Parathyroid adenoma (tissue), 2 donors: ENCODE measurements around the gene ASPG.

Experiments used
- H2AFZ ChIP-seq: fragments of 300-600 bp; sonication (generic); one replicate; pipeline ENCODE4 v1.7.0; 2017; ENCODE audit warnings: antibody characterized with exemption, mild to moderate bottlenecking
- H3K27ac ChIP-seq: fragments of 300-600 bp; sonication (generic); one replicate; pipeline ENCODE4 v1.7.0; 2017
- H3K27me3 ChIP-seq: fragments of 300-600 bp; sonication (generic); one replicate; pipeline ENCODE4 v1.7.0; 2017; ENCODE audit warnings: low read length; ENCODE audit not compliant: control insufficient read depth, insufficient read depth
- H3K36me3 ChIP-seq: fragments of 300-600 bp; sonication (generic); one replicate; pipeline ENCODE4 v1.7.0; 2017; ENCODE audit warnings: low read length; ENCODE audit not compliant: control insufficient read depth, insufficient read depth
- H3K4me1 ChIP-seq: fragments of 300-600 bp; sonication (generic); one replicate; pipeline ENCODE4 v1.7.0; 2017; ENCODE audit warnings: control low read depth
- H3K4me2 ChIP-seq: fragments of 300-600 bp; sonication (generic); one replicate; pipeline ENCODE4 v1.7.0; 2017; ENCODE audit warnings: low read length
- H3K4me3 ChIP-seq: fragments of 300-600 bp; sonication (generic); one replicate; pipeline ENCODE4 v1.7.0; 2017; ENCODE audit warnings: low read depth, low read length
- H3K79me2 ChIP-seq: fragments of 300-600 bp; sonication (generic); one replicate; pipeline ENCODE4 v1.7.0; 2017; ENCODE audit warnings: control low read depth
- H3K9ac ChIP-seq: fragments of 300-600 bp; sonication (generic); one replicate; pipeline ENCODE4 v1.7.0; 2017; ENCODE audit warnings: mild to moderate bottlenecking
- H3K9me3 ChIP-seq: fragments of 300-600 bp; sonication (generic); one replicate; pipeline ENCODE4 v1.7.0; 2017; ENCODE audit warnings: low read length; ENCODE audit not compliant: control insufficient read depth
- TF ChIP-seq, protein P1 (sequence below): fragments of 300-600 bp; sonication (generic); IDR thresholded peaks from one replicate; pipeline ENCODE4 v1.7.0; 2017; ENCODE audit warnings: antibody characterized with exemption, mild to moderate bottlenecking
- donor health status: primary hyperparathyroidism.

The ASPG gene

DNA sequence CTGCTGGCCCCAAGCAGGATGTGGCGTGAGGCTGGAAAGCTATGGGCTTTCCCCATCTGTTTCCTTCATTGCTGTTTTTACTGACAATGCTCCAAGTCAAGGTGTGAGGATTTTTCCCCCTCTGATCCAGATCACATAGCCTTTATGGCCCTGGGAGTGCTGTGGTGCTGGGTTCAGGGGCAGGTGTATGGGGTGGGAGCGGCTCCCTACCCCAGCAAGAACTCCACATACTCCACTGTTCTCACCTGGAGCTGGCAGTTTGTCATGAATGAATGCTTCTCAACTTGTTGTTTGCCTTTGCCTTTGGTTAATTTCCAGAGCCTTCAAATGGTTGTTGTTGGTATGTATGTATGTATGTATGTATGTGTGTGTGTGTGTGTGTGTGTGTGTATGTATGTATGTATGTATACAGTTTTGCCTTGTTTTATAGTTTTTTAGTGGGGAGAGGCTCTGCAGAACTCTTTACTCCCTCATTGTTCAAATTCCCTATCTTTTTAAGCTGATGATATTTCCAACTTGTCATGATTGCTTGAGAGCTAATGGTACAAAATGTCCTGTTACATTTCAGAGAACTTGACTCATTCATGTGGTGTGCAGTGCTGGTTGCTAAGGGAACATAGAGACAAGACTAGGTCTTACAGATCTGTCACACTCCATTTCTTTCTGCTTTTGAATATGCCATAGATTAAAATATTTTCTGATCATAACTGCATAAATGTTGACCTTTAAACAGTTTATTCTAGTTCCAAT, 36.6 kb upstream of the ASPG start:
- Histone ChIP-seq H3K36me3 (no peaks in the 10 kb centered on the region), H2AFZ (peak overlapping the region; percentile 25), H3K79me2 (no peaks in the 10 kb centered on the region), H3K4me2 (no peak overlapping the region), H3K4me1 (peaks cover 5% of the 10 kb centered on the region), H3K27me3 (no peaks in the 10 kb centered on the region), H3K27ac (peak overlapping the region; percentile 24), H3K4me3 (no peak overlapping the region), H3K9ac (no peak overlapping the region), H3K9me3 (no peaks in the 10 kb centered on the region)
- TF ChIP-seq, protein P1, sequence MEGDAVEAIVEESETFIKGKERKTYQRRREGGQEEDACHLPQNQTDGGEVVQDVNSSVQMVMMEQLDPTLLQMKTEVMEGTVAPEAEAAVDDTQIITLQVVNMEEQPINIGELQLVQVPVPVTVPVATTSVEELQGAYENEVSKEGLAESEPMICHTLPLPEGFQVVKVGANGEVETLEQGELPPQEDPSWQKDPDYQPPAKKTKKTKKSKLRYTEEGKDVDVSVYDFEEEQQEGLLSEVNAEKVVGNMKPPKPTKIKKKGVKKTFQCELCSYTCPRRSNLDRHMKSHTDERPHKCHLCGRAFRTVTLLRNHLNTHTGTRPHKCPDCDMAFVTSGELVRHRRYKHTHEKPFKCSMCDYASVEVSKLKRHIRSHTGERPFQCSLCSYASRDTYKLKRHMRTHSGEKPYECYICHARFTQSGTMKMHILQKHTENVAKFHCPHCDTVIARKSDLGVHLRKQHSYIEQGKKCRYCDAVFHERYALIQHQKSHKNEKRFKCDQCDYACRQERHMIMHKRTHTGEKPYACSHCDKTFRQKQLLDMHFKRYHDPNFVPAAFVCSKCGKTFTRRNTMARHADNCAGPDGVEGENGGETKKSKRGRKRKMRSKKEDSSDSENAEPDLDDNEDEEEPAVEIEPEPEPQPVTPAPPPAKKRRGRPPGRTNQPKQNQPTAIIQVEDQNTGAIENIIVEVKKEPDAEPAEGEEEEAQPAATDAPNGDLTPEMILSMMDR, result no peak

- H3K9me3 ChIP-seq, result no peaks in the 10 kb centered on the region
- no peak overlapping the region for H3K4me3 ChIP-seq
- peaks cover 5% of the 10 kb centered on the region for H3K4me1 ChIP-seq
- no peak overlapping the region for H3K27ac ChIP-seq
- H3K79me2 ChIP-seq, result no peaks in the 10 kb centered on the region
- H2AFZ ChIP-seq, result peak overlapping the region; percentile 7
- H3K36me3 ChIP-seq, result no peaks in the 10 kb centered on the region
- H3K9ac ChIP-seq, result no peak overlapping the region
- H3K27me3 ChIP-seq, result no peaks in the 10 kb centered on the region
- H3K4me2 ChIP-seq, result no peak overlapping the region
- TF ChIP-seq, protein P1, result no peak
These were observed 35.8 kb upstream of the ASPG start for GRCh38 chr14:104049576-104050240.

- no peak overlapping the region for H3K27ac ChIP-seq
- no peak overlapping the region for H2AFZ ChIP-seq
- no peaks in the 10 kb centered on the region for H3K36me3 ChIP-seq
- H3K4me2 ChIP-seq, result no peak overlapping the region
- no peaks in the 10 kb centered on the region for H3K9me3 ChIP-seq
- no peak overlapping the region for H3K9ac ChIP-seq
- H3K27me3 ChIP-seq, result no peaks in the 10 kb centered on the region
- peaks cover 5% of the 10 kb centered on the region for H3K4me1 ChIP-seq
- H3K4me3 ChIP-seq, result no peak overlapping the region
- H3K79me2 ChIP-seq, result no peaks in the 10 kb centered on the region
- TF ChIP-seq, protein P1, result no peak
These were observed 34.2 kb upstream of the ASPG start for GRCh38 chr14:104051092-104051813.

GRCh38 chr14:104054222-104054905, 31.1 kb upstream of the ASPG start:
- no peaks in the 10 kb centered on the region for H3K27me3 ChIP-seq
- TF ChIP-seq, protein P1, result no peak
- no peak overlapping the region for H3K4me2 ChIP-seq

More at GRCh38 chr14:104054222-104054905, 31.1 kb upstream of the ASPG start:
- Histone ChIP-seq H3K36me3 (no peaks in the 10 kb centered on the region), H2AFZ (no peak overlapping the region), H3K9ac (no peak overlapping the region), H3K9me3 (no peaks in the 10 kb centered on the region), H3K79me2 (no peaks in the 10 kb centered on the region), H3K4me3 (no peak overlapping the region), H3K4me1 (no peaks in the 10 kb centered on the region), H3K27ac (no peak overlapping the region)
